Measurements from ENCODE around the gene SCTR.

GRCh38 chr2:119486886-119487285 lies 37.4 kb downstream of the SCTR start:
- TF ChIP-seq GABPA (IDR thresholded peaks at IDR 0.05; ENCODE audit: low read depth), result no peak
- no peak for TF ChIP-seq CTCF (IDR thresholded peaks at IDR 0.05; ENCODE audit: insufficient read depth, low read length)
- TF ChIP-seq REST (IDR thresholded peaks at IDR 0.05; ENCODE audit: insufficient replicate concordance, low read depth), result no peak
- TF ChIP-seq POLR2AphosphoS5 (IDR thresholded peaks at IDR 0.05; ENCODE audit: low read depth), result no peak
- no peak for TF ChIP-seq SPI1 (IDR thresholded peaks at IDR 0.05; ENCODE audit: borderline replicate concordance, low read depth)
